Omental fat pad (tissue), 4 donors: ENCODE measurements around the gene CILP2. TPM values are rescaled to one million over a fixed set of nuclear protein-coding genes. Genes with fewer than 3 reads are reported as not detected.

ENCODE experiments used
- ATAC-seq: fragments of 150-250 bp; one replicate; pipeline ENCODE4 v1.9.1; 2016; ENCODE audit warnings: mild to moderate bottlenecking, moderate library complexity; ENCODE audit not compliant: low FRiP score
- DNase-seq: peaks from one replicate; pipeline ENCODE4 v3.0.0-alpha.2; 2019; ENCODE audit warnings: low spot score
- CTCF ChIP-seq, 3 donors: fragments of 450-650 bp; IDR thresholded peaks; one replicate each; pipeline ENCODE4 v1.5.1; 2016 to 2017; ENCODE audit warnings: antibody characterized with exemption in 3 of 3, mild to moderate bottlenecking in 3 of 3, moderate library complexity in 2 of 3
- total RNA-seq, 4 donors: library from RNA; depleted of rRNA; stranded (reverse); fragments of >200 nt; gene quantifications; one replicate each; pipeline ENCODE4 v1.1.0, GENCODE V29; 2016

The CILP2 gene
- total RNA-seq = 1 to 10 TPM in 1 of 4 donors, under 1 TPM in 3; 0.28 to 2.2 (median 0.38) TPM

- peak; percentile 44 for DNase-seq
- ATAC-seq = peak; percentile 37
- TF ChIP-seq CTCF (IDR thresholded peaks at IDR 0.05) = no peak
Measured at GRCh38 chr19:19538061-19538784, at the start of gene CILP2. TSS of gene CILP2 (plus strand) at chr19:19538265. CDS start at chr19:19538350, 85 bp downstream.

GRCh38 chr19:19488875-19489690 is 49.0 kb upstream of the CILP2 start:
- peak; percentile 28 for ATAC-seq
- no peak for TF ChIP-seq CTCF (IDR thresholded peaks at IDR 0.05)
- peak; percentile 55 for DNase-seq

GRCh38 chr19:19489804-19490204 is 48.3 kb upstream of the CILP2 start:
- TF ChIP-seq CTCF (IDR thresholded peaks at IDR 0.05) = no peak
- DNase-seq (no peak), ATAC-seq (peak; percentile 5)

GRCh38 chr19:19490214-19490968 is 47.7 kb upstream of the CILP2 start:
- peak in 1 of 3 donors; percentile 59 for TF ChIP-seq CTCF (IDR thresholded peaks at IDR 0.05)
- DNase-seq (peak; percentile 69), ATAC-seq (peak; percentile 52)

GRCh38 chr19:19491321-19492025 is 46.6 kb upstream of the CILP2 start:
- ATAC-seq (no peak), DNase-seq (no peak)
- TF ChIP-seq CTCF (IDR thresholded peaks at IDR 0.05) = no peak

- no peak for TF ChIP-seq CTCF (IDR thresholded peaks at IDR 0.05)
- DNase-seq = no peak
- no peak for ATAC-seq
Measured at GRCh38 chr19:19492026-19492610, 45.9 kb upstream of the CILP2 start.
